Esophagus mucosa (tissue), 1 donor: ENCODE data around the gene UBC. TPM values are rescaled to one million over a fixed set of nuclear protein-coding genes. Genes with fewer than 3 reads are reported as not detected.
"Not testable (repeated sequence)": the region's sequence is repeated elsewhere in the genome, so short reads cannot be mapped to it uniquely, and the experiment has no call there.

ENCODE experiments used
- ATAC-seq: fragments of 200-7000 bp; cut with Tn5 transposase; one replicate; pipeline ENCODE4 v1.9.1; 2020
- total RNA-seq: library from RNA; stranded (reverse); gene quantifications from one replicate; pipeline ENCODE4 v1.2.4, GENCODE V29; 2023
- donor health status: DM: yes; HTN: yes; CAD: no.

The UBC gene
- total RNA-seq, 1 donor from 2014 or later: 1,223 TPM

GRCh38 chr12:124884587-124885438, 29.6 kb downstream of the UBC start:
- ATAC-seq: peak; percentile 25

DNA sequence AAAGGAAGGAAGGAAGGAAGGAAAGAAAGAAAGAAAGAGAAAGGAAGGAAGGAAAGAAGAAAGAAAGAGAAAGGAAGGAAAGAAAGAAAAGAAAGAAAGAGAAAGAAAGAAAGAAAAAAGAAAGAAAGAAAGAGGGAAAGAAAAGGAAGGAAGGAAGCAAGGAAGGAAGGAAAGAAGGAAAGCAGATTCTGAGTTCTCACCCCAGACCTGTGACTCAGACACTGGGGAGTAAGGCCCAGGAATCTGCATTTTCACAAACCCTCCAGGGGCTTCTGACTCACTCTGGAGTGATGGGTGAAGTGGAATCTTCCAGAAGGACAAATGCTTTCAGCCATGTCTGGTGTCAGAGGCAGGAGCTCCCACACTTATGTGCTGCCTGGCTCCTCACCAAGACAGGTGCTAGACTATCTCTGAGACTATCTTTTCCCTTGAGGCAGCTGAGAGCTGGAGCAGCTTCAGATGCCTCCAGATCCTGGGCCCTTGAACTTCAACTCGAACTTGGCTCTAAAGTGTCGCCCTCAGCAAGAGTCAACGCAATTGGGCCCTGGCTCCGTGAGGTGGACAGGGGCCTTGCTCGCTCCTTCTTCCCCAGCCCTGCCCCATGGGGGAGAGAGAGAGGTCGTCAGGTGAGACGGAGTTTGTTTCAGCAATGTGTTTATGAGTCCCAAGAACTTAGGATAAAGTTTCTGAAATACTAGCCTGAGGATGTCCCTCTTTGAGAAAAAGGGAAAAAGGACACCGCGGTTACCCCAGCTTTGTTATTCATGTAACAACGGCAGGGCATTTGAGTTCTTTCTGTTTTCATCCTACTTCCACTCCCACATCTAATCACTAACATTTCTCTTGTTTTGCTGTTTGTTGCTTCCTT, 31.0 kb downstream of the UBC start:
- no peak for ATAC-seq

DNA sequence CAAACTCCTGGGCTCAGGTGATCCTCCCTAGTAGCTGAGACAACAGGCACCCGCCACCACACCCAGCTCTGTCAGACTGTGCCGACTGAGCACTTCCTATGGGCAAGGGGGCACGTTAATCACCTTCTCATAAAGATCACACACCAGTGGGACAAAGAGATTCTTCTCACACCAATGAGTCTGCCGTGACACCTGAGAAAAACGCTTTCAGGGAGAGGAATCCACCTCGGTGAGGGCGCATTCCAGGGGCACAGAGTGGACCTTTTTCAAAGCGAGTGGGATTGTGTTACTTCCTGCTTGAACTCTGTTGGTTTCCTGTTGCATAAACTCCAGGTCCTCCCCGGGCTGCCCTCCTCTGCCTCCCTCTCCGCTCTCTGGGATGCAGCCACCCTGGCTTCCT, 33.3 kb downstream of the UBC start:
- no peak for ATAC-seq

GRCh38 chr12:124880335-124880734, 34.1 kb downstream of the UBC start:
- not testable (repeated sequence) for ATAC-seq

DNA sequence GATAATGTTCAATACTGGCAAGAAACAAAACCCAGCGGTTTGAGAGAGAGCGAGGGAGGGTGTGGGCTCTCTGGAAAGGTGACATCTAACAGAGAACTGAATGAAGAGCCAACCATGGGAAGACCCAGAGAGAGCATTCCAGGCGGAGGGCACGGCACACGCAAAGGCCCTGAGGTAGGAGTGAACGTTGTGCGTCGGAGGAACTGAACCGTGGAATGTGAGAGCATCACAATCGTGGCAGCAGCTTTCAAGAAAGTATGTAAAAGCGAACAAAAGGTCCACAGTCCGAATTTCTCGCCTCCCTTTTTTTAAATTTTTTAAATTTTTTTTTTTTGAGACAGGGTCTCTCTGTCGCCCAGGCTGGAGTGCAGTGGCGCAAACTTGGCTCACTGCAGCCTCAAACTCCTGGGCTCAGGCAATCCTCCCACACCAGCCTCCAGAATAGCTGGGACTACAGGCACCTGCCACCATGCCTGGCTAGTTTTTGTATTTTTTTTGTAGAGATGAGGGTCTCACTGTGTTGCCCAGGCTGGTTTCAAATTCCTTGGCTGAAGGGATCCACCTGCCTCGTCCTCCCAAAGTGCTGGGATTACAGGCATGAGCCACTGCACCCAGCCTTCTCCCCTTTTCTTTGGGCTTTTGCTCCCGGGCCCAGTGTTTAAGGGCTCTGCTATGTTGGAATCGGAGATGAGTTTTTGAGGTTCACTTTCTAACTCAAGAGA, 35.5 kb downstream of the UBC start:
- no peak for ATAC-seq

DNA sequence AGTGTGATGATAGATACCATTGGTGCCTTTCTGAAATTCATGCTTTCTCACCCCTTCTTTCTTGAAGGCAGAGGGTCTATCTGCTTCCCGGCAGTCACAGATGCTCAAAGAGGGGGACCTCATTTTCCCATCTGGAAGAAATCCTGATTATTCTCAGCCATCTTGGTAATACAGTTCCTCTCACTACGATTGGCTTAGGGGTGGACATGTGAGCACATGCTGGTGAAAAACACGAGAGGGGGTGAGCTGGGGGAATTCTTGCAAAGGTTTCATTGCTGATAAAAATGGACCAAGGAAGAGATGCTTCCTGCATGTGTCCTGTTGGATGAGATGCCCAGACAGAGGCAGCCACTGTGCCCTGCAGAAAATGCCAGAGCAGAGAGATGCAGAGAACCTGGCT, 37.0 kb downstream of the UBC start:
- no peak for ATAC-seq

DNA sequence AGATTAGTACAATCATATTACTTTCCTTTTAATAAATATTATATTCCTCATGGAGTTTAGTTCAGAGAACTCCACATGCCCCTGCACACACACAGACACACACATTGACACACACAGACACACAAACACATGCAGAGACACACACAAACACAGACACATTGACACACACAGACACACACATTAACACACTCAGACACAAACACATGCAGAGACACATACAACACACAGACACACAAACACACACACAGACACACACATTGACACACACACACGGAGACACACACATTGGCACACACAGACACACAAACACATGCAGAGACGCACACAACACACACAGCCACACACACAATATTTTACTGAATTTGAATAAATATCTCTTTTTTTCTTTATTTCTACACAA, 38.3 kb downstream of the UBC start:
- ATAC-seq: no peak

GRCh38 chr12:124875803-124876132, 38.7 kb downstream of the UBC start:
- no peak for ATAC-seq

DNA sequence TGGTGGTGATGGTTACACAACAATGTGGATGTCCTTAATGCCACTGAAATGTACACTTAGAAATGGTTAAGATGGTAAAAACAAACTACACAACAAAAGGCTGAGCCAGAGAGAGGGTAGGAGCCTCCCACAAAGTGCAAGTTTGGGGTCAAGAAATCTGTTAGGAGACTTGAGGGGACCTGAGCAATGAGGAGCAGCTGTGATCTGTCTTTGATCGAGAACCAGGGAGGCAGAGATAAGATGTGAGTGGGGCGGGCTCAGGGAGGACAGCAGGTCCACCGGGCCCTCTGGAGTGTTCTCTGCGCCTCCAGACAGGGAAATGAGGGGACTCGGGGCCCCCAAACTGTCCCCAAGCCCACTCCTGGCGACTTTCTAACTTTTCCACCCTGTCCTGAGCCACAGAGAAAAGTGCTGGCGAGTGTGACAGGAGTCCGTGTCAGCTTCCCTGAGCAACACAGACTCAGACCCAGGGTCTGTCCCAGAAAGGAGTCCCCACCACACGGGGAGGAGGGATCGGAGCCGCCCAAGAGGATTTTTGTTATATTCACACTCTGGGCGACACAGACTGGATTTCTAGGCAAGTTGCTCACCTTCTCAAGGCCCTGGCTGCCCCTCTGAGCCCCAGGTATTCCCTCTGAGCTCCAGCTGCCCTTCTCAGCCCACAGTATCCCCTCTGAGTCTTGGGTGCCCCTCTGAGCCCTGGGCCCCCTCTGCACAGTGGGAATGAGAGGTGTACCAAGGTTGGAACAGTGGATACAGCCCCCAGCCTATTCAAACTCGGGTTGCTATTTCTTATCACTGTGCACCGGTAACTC, 39.3 kb downstream of the UBC start:
- no peak for ATAC-seq

GRCh38 chr12:124874188-124874587, 40.3 kb downstream of the UBC start:
- ATAC-seq: no peak

DNA sequence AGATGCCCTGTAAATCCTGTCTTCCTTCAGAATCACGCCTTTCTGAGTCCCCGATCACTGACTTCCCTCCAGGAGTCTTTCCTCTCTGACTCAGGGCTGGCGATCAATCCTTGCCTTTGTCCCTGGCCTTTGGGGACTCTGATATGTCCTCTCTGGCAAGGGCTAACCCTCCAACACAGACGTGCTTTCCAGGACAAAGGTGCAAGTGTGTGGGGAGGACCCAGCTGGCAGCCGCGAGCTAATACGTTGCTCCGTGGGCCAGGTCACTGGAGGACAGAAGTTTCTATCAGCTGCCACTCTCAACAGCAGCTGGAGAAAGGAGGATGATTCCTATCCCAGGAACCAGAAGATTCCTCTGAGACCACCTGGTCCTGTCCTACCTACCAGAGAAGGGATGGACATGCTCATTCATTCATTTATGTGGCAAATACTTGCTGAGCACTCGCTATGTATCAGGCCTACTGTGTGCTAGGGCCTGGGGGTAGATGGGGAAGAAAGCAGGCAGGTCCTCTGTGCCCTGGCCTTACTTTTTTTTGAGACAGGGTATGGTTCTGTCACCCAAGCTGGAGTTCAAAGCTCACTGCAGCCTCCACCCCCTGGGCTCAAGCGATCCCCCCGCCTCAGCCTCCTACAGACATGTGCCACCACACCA, 42.3 kb downstream of the UBC start:
- no peak for ATAC-seq

GRCh38 chr12:124871297-124871696, 43.2 kb downstream of the UBC start:
- ATAC-seq: no peak

DNA sequence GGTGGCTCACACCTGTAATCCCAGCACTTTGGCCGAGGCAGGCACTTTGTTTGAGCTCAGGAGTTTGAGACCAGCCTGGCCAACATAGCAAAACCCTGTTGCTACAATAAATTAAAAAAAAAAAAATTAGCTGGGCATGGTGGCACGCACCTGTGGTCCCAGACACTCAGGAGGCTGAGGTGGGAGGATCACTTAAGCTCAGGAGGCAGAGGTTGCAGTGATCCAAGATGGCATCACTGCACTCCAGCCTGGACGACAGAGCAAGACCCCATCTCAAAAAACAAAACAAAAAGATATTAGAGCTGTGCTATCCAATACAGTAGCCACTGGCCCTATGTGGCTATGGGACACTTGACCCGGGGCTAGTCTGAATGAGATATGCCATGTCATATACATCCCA, 43.9 kb downstream of the UBC start:
- no peak for ATAC-seq

GRCh38 chr12:124869059-124869665, 45.3 kb downstream of the UBC start:
- ATAC-seq: peak; percentile 87

DNA sequence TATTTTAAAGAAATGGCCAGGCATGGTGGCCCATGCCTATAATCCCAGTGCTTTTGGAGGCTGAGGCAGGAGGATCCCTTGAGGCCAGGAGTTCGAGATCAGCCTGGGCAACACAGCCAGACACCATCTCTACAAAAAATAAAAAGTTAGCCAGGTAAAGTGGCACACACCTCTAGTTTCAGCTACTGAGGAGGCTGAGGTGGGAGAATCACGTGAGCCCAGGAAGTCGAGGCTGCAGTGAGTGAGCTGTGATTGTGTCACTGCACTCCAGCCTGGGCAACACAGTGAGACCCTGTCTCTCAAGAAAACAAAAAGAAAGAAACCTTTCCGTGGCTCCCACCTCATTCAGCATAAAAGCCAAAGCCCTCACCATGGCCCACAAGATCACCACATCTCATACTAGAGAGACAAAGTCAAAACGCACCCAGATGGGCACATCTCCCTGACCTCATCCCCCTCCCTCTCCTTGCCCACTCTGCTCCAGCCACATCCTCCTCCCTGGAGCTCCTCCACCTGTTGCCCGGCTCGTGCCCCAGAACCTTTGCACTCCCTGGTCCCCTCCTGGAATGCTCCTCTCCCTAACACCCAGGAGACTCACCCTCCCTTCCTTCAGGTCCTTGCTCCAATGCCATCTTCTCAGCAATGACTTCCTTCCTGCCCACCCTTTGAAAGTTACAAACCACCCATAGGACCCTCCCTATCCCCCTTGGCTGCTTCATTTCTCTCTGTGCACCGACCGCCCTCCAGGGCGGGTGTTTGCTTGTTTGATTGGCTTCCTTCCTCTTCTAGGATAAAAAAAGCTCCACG, 46.0 kb downstream of the UBC start:
- ATAC-seq: no peak

- ATAC-seq: no peak
These were observed 47.0 kb downstream of the UBC start for GRCh38 chr12:124867401-124867930.

DNA sequence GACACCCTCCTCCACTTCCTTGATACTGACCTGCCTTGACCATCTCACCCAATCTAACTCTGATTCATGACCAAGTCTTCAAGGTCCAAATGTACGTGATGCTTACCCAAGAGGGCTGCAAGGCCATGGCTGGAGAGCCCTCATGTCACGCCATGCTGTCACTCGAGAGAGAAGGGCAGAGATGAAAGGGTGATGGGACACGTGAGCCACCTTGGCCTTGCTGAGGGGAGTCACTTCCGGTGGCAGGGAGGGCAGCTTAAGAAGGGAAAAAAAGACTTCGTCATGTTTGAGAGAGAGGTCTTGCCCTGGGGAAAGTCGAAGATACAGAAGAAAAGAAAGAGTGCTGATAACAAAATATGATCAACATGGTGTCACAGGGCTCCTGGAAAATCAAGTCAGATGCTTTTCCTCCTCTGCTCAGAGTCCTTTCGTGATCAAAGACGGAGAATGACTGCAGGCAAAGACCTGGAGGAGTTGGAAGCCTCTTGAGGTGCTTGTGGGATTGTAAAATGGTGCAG, 47.5 kb downstream of the UBC start:
- ATAC-seq: no peak

DNA sequence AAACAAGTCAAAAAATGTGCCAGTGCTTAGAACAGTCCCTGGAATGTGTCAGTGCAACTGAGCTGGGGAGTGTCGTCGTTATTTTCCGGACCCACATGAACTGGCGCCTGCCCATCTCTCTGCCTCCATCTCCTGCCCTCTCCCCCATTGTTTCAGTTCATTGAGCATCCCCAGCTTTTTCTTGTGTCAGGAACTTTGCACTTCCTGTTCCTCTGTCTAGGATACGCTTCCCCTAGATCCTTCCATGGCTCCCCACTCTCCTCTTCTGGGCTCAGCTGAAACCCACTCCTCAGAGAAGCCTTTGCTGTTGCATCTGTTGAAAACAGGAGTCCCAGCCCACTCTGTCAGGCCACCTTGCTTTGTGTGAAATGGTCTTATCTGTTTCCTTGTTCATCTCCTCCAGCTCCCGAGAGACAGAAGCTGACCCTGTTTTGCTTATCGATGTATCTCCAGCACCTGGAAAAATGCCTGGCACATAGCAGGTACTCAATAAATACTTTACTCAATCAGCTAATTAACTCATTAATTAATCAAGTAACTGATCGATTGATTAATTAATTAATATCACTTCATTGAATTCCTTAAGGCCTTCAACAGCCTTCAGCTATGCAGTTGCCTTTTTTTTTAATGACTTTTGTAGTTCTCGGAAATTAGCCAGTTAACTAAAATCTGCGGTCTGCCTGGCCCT, 48.1 kb downstream of the UBC start:
- ATAC-seq: no peak

DNA sequence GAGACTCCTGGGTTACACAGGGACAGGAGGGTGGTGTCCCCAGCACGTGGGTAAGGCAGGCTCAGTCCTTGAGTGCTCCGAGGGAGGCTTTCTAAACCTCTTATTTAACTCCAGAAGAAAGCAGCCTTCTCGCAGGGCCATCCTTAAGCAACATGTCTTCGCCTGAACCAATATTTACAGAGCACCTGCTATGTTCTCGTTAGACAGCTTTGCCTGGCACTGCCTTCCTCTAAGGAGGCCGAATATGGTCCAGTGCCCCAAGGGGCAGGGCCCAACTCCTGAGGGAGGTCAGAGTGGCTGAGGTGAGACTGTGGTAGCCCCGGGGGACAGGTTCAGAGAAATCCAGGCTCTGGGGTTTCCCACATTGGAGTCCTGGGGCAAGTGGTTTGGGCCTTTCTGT, 48.7 kb downstream of the UBC start:
- ATAC-seq: no peak
